Activated CD4-positive, alpha-beta T cell treated with anti-CD3 and anti-CD28 coated beads, Interleukin-2, Interleukin-4, amounts not matched to agents 100 ng/mL and 50 ng/mL, durations not matched to agents 16 hours and 8 hours (primary cell): ENCODE data around the gene ITFG1.
"Not testable (repeated sequence)": the region's sequence is repeated elsewhere in the genome, so short reads cannot be mapped to it uniquely, and the experiment has no call there.

Experiments used
- DNase-seq: peaks from one replicate; pipeline ENCODE4 v3.0.0-alpha.2; 2020; ENCODE audit warnings: low spot score

The ITFG1 gene

DNA sequence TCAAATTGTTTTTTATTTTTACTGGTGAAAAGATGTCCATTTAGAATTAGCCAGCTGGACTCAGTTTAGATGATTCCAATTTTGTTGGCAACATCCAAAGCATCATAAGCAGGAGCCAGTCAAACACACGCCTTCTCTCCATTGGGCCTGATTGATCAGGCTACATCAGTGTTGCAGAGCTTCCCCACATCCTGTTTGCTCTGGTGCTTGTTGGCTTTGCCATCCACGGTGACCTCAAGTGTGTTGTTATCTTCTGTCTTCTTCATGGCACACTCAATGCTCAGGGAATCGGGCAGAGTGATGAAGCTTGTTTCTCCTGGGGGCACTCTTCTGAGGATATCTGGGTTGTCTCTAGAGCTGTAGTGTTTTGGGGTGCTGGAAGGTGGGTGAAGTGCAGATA lies 310.8 kb downstream of the ITFG1 start:
- DNase-seq, result no peak

DNA sequence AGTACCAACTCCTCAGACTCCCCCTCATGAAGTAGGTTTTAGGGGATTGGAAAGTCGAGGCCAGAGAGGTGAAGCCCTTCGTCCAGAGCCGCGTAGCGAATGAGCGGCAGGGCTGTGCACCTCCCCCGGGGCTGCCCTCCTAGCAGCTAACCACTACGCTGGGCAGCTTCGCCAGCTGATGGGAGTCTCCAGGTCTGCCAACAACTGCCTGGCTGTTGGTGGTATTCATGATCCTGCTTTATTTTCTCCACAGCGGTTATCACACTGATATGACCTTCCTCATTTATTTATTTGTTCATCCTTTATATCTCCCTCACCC lies 316.3 kb downstream of the ITFG1 start:
- DNase-seq, result no peak

DNA sequence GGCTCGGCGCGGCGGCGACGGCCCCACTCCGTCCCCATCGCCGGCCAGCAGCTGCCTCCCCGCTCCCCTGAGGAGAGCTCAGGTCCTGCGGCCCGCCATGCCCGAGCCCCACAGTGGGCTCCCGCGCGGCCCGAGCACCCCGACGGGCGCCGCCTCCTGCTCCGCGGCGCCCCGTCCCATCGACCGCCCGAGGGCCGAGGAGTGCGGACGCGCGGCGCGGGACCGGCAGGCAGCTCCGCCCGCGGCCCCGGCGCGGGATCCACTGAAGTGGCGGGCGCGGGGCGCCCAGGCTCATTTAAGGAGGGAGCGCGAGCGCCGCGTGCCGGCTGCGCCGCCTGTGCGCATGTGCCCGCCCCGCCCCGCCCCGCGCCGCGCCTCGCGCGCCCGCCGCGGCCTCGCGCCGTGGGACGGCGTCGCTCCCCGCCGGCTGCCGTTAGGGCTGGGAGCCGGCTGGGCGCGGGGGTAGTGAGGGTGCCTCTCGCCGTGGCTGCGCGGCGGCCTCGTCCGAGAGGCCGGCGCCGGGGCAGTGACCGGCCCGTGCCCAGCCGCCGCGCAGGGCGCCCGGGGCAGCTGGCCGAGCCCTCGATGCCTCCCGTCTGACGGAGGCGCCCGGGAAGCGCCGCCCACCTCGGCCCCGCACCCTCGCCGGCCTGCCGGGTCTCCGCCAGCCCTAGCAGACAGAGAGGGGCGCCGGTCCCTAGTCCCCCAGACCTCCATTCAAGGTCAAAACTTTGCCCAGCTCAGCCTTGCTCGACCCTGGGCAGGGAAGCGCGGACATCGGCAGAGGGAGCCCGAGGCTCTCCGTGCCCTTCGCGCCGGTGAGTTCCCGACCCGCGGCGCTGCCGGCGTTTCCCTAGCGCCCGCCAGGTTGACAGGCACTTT lies 316.9 kb downstream of the ITFG1 start, which contains the start of gene NETO2:
Gene NETO2 (minus strand): TSS at position 269 of the 882 bp plus-strand sequence. CDS start 333 bp downstream, outside the sequence.
- DNase-seq, result peak; percentile 61

DNA sequence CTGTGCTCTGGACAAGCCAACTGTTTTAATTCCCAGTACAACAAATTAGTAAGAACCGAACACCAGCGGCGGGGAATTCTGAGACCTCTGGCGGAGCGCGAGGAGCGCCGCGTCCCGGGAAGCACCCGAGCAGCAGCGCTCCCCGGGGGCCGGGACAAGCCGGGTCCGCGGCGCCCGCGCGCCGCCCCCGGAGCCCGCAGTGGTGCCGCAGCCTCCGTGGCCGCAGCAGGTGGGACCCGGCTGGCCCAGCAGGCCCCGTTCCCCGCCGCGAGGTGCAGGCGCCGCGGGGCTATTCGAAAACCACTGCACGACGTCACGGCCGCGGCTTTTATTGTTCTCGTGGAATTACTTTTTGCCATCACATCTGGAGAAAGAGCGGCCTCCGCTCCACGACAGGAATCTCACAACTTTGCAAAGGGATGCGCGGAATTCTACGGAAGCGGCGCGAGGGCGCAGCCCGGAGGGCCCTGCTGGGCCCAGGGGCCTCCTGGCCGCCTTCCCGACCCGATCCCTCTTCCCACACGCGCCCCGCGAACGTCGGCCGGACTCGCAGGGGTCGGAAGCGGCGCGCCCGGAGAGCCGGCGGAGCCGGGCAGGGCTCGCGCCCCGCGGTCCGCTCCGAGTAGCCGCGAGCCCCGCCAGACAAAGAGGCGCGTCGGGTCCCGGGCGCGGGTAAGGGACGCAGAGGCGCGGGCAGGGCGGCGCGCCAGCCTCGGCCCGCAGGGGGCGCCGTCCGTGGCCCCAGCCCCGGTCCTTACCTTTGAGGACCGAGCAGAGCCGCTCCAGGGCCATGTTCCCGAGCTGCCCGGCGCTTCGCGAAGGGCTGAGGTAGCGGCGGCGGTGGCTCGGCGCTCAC lies 317.8 kb downstream of the ITFG1 start:
- peak; percentile 75 for DNase-seq

DNA sequence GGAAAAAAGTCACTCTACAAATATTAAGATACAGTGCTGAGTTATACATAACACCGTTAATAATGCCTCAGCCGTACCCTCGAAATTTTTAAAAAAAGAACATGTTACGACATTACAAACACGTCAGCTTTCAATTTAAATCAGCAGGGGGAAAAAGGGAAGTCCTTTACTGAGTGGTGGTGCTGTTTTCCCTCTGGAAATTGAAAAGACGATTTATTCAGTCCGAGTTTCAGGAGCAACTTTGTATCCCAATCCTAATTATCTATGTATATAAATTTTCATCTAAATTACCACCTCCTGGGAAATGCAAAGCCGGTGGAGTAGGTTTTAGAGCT lies 318.4 kb downstream of the ITFG1 start:
- DNase-seq, result no peak

DNA sequence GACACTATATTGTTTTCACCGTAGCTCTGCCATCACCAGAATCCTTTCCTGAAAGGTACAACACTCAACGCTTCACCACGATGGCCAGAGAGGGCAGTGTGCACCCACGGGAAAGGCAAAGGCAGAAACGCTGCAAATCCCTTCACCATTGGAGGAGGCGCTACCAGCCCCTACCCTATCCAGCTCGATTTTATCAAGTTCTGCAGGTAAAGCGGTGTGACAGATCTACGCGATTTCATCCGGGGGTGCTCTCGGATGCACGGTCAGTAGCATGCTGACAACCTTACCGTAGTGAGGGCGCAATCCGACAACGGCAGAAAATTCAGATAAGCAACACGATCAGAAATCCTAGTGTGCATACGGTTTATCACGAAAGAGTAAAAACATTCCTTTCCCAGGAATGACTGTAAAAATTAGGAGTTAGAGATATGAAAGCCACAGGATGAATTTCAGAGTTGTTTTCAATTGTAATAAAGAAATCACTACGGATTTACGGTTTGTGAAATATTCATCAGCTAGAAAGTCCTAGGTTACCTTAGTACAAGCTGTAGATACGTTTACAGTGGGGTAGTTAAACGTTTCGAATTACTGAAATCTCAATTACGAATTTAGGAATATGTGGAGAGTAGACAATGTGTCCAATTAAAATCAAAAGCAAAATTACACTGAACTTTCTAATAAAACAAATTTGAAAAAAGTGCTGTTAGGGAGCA lies 318.9 kb downstream of the ITFG1 start:
- peak; percentile 94 for DNase-seq

DNA sequence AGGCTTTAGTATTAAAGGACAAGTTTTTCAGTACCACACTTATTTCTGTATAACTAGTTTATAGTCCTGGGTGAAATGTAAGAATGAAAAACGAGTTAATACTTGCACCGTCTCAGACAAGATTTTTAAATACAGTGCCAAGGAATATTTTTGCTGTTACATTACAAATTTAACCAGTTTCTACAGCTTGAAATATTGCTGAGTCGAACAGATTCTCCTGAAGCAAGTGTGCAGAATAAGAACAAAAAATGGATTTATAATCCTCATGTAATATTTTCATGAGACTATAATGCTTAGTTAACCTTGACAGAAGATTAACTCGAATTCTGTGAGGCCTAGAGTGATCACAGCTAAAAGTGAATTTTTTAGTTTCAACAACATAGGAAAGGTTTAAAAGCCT lies 320.2 kb downstream of the ITFG1 start:
- no peak for DNase-seq

DNA sequence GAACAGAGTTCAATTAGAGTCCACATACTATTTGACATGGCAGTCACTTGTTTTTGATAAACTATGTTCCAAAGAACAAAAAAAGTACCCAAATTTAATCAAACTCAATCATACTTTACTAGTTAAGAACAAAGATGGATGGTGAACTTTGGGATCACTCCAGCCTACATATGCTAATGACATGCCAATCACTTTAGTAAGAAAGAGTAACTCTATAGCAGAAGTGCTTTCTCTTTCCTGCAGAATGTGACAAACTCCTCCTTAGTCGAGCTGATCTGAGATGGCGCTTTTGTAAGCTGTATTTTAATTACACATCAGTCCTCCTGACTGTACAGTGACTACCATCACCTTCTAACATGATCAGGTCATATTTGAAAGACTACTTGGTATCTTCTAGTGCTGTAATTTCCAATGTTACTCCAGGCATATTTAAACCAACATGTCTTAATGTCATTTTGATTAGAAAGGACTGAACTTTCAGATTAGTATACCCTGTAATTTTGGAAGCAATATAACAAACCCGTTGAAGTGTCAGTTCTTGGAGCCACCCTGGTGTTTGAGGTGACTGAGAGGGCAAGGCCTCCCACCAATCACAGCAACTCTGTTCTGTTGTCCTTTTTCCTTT lies 321.2 kb downstream of the ITFG1 start:
- DNase-seq, result no peak

DNA sequence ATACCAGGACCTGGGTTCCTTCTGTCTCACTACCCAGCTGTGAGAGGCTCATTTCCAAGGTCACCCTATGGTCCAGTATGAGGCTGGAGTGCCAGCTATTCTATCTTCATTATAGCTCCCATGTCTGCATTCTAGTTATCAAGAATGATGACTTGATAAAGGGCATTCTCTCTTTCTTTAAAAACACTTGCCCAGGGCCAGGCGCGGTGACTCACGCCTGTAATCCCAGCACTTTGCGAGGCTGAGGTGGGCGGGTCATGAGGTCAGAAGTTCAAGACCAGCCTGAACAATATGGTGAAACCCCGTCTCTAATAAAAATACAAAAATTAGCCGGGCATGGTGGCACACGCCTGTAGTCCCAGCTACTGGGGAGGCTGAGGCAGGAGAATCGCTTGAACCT lies 322.9 kb downstream of the ITFG1 start:
- not testable (repeated sequence) for DNase-seq

DNA sequence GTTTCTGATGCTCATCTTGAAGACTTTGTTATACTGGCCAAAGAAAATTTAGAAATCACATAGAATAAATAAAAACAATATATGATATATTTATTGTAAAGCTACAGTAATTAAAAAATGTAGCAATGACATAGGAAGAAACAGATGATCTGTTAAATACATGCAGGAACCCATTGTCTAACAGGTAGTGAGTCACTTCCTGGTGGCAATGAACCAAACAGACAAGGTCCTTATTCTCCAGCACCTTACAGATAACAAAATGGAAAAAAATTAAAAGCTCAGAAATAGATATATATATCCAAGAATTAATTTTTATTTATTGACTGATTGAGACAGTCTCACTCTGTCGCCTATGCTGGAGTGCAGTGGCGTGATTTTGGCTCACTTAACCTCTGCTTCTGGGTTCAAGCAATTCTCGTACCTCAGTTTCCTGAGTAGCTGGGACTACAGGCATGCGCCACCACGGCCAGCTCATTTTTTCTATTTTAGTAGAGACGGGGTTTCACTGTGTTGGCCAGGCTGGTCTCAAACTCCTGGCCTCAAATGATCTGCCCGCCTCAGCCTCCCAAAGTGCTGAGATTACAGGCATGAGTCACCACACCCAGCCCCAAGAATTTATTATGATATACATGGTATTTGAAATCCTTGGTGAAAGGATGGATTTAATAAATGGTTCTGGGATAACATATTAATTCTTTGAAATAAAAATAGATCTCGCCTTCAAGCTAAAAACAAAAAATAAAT lies 324.6 kb downstream of the ITFG1 start:
- DNase-seq, result peak; percentile 63

DNA sequence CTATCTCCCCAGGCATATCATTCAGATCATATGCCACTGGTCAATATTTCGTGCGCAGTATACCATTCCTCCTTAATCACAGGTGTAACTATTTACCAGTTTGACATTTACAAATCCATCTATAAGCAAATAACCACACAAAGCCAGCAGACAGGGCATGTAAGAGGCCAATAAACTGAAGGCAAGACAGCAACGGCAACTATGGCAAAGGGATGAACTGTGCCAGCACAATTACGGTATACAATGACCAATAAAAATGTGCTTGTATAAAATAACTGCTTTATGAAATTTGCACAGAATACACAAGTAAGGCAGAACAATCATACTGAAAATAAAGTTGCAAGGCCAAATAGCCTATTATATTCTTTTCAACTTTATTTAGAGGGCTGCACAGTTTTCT lies 326.3 kb downstream of the ITFG1 start:
- DNase-seq, result no peak

DNA sequence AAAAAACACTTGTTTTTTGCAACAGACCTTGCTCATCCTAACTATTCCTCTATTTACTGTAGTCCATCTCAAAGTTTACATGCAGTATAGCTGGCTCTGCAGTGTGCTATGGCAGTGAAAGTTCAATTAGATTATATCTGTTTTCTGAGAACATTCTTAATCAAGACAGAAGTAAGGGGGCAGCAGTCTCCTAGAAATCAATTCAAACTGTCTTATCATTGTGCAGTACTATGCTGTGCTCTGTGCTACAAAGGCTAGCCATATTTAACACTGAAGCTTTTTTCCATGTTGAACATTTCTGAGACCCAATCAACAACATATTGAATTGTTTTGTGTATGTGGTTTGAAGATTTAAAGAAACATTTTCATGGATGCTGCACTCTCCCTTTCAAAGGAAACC lies 328.6 kb downstream of the ITFG1 start:
- no peak for DNase-seq

DNA sequence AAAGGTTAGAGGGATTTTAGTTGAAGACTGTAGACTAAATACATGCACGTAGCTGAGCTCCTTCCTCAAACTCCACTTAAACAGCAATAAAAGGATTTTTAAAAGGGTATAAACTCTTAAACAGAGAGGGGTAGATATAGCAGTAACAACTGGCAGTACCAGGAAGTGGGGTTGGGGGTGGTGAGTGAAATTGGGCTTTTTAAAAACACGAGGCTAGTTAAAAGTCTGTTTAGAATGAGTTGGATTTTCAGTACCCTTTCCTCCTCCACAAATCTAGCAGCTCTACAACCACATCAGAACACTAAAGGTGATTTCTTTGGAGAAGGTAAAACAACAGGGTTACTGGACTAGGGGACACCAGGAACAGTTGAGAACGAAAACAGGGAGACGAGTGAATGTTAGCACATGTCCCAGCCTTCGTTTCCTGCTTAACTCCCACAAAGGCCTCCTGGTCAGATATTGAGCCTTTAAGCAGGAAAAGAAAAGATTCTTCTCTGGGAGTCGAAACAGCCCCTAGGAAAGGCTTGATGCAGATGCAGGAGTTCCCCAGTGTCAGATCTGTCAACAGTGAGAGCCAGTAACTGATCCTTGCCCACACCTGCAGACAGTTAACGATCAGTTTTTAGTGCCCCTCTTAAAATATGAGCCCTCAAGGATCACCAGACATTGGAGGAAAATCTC lies 331.0 kb downstream of the ITFG1 start:
- DNase-seq, result no peak

DNA sequence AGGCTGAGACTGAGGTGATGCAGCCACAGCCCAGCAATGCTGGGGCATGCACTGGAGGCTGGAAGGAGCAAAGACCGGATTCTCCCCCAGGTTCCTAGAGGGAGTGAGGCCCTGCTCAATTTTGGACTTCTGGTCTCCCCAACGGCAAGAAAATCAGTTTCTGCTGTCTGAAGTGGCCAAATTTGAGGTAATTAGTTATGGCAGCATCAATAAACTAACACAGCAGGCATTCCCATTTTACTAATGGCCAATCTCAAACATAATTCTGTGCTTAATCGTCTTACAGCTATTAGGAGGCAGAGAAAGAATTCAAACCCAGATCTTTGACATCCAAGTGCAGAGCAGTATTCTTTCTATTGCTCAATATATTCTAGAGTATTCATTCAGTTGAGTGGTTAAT lies 333.3 kb downstream of the ITFG1 start:
- no peak for DNase-seq

DNA sequence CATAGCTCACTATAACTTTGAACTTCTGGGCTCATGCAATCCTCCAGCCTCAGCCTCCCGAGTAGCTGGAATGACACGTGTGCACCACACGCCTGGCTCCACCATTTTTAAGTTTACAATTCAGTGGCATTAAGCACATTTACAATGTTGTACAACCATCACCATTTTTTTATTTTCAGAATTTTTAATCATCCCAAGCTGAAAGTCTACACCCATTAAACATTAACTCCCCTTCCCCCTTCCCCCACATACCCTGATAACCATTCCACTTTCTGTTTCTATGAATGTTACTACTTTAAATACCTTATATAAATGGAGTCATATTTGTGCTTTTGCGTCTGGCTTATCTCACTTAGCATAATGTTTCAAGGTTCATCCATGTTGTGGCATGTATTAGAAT lies 335.1 kb downstream of the ITFG1 start:
- DNase-seq, result no peak

DNA sequence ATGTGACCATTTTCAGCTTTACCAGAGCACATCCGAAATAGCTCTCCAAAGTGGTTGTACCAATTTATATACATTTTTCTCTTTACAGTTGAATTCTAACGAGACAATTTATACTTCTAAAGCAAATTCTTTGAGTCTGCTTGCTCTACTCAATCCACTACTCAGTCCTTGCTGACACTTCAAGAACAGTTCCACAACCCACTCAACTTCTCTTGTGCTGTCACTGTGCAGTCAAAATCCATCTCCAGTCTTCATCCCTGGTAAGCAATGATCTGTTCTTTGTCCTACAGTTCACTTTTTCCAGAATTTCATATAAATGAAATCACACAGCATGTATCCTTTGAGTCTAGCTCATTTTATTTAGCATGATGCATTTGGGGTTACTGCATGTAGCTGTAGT lies 347.7 kb downstream of the ITFG1 start:
- DNase-seq, result no peak

DNA sequence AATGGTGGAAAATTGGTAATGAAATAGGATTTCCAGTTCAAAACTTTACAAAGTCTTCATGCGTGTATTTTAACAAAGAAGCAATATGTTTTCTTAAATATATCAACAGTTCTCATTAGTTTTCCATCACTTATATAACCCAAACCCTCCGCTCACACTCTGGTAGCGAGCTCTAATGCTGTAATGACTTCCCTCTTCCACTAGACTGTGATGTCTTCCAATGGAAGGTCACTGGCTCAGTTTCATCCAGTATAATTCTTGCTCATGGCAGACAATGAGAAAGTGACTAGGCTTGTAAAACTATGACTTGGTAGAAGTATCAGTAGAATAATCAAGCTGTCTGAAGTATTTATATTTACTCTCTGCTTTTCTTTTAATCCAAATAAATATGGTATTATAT lies 349.9 kb downstream of the ITFG1 start:
- DNase-seq, result no peak

DNA sequence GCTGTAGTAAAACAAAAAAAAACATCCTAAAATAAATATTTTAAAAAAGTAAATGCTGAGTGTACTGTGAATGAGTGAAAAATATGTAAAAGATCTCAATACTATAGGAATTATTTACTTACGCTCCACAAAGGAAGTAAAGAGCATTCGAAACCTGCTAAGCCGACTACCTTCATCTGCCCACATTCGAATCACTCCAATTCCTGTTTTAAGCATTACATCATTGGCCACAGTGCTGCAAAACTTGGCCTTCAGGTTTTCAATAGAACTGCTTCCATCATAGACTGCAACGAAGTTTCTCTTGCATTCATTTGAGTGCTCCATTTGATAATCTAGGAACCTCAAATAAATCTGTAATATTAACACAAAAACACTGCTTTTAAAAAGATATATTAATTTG lies 351.5 kb downstream of the ITFG1 start:
- no peak for DNase-seq
